ENCODE data around the gene RAD50.

DNA sequence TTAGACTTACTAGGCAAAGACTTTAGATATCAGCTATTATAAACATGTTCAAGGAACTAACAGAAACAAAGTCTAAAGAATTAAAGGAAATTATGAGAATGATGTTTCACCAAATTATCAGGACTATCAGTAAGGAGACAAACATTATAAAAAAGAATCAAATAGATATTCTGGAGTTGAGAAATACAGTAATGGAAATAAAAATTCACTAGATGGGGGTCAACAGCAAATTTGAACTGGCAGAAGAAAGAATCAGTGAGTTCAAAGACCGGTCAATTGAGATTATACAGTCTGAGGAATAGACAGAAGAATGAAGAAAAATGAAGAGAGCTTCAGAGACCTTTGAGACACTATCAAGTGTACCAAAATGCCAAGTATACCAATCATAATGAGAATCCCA, 91.6 kb downstream of the RAD50 start:
- TF ChIP-seq, protein P1, sequence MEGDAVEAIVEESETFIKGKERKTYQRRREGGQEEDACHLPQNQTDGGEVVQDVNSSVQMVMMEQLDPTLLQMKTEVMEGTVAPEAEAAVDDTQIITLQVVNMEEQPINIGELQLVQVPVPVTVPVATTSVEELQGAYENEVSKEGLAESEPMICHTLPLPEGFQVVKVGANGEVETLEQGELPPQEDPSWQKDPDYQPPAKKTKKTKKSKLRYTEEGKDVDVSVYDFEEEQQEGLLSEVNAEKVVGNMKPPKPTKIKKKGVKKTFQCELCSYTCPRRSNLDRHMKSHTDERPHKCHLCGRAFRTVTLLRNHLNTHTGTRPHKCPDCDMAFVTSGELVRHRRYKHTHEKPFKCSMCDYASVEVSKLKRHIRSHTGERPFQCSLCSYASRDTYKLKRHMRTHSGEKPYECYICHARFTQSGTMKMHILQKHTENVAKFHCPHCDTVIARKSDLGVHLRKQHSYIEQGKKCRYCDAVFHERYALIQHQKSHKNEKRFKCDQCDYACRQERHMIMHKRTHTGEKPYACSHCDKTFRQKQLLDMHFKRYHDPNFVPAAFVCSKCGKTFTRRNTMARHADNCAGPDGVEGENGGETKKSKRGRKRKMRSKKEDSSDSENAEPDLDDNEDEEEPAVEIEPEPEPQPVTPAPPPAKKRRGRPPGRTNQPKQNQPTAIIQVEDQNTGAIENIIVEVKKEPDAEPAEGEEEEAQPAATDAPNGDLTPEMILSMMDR (IDR thresholded peaks at IDR 0.05): no peak
- TF ChIP-seq POLR2A (IDR thresholded peaks at IDR 0.05): no peak
